Calu3 (cell line): ENCODE results near the gene CIBAR2. TPM values are rescaled to one million over a fixed set of nuclear protein-coding genes. Genes with fewer than 3 reads are reported as not detected.

Experiments used
- BruUV-seq: library from RNA; stranded (reverse); fragments of 400-500 nt; replicated peaks from 2 replicates; lab custom pipeline; 2021; lab: Mats Ljungman, UMichigan
- CTCF ChIA-PET: fragments of 300-600 bp; sonication (Branson Sonifier 250); formaldehyde crosslinking; loops from one replicate; lab custom pipeline; 2022; ENCODE audit warnings: antibody characterized with exemption; lab: Charles Lee
- DNase-seq: peaks from one replicate; pipeline ENCODE4 v3.0.0; 2022
- H3K27ac Mint-ChIP-seq: one replicate; pipeline ENCODE4 v1.8.0; 2022; ENCODE audit warnings: mixed read lengths; ENCODE audit not compliant: unreplicated experiment
- H3K27me3 Mint-ChIP-seq: one replicate; pipeline ENCODE4 v1.8.0; 2022; ENCODE audit warnings: mixed read lengths; ENCODE audit not compliant: unreplicated experiment
- H3K36me3 Mint-ChIP-seq: one replicate; pipeline ENCODE4 v1.8.0; 2022; ENCODE audit warnings: mild to moderate bottlenecking, moderate library complexity, mixed read lengths; ENCODE audit not compliant: insufficient read depth, unreplicated experiment
- H3K4me1 Mint-ChIP-seq: one replicate; pipeline ENCODE4 v1.8.0; 2022; ENCODE audit warnings: mild to moderate bottlenecking, low read depth, mixed read lengths; ENCODE audit not compliant: unreplicated experiment
- H3K4me3 Mint-ChIP-seq: one replicate; pipeline ENCODE4 v1.8.0; 2022; ENCODE audit warnings: mild to moderate bottlenecking, low read depth, moderate library complexity, mixed read lengths; ENCODE audit not compliant: unreplicated experiment
- H3K9me3 Mint-ChIP-seq: one replicate; pipeline ENCODE4 v1.8.0; 2022; ENCODE audit warnings: low read depth, mixed read lengths; ENCODE audit not compliant: unreplicated experiment
- CTCF ChIP-seq: fragments of 200-600 bp; IDR thresholded peaks from one replicate; pipeline ENCODE4 v1.8.0; 2022; ENCODE audit warnings: antibody characterized with exemption; ENCODE audit not compliant: unreplicated experiment
- intact Hi-C: fragments of 100-400 bp; cut with micrococcal nuclease; formaldehyde crosslinking; loops from one replicate; pipeline ENCODE4 v1.10.0; 2022; ENCODE audit not compliant: unreplicated experiment
- total RNA-seq: library from RNA; stranded (reverse); gene quantifications from 2 replicates; pipeline ENCODE4 v1.2.3, GENCODE V29; 2022

Gene CIBAR2
- total RNA-seq, 1 experiment from 2014 or later, result not detected

GRCh38 chr16:85150331-85150940, 38.2 kb upstream of the CIBAR2 start:
- no TSS peak for BruUV-seq
- intact Hi-C loops, result no loop called here
- Mint-ChIP-seq H3K27ac (peak overlapping the region; percentile 1), H3K27me3 (peaks cover 63% of the 10 kb centered on the region), H3K4me1 (peaks cover 13% of the 10 kb centered on the region), H3K9me3 (no peaks in the 10 kb centered on the region), H3K4me3 (no peak overlapping the region), H3K36me3 (no peaks in the 10 kb centered on the region)
- no peak for TF ChIP-seq CTCF
- CTCF ChIA-PET, result no interaction called here
- no peak for DNase-seq

DNA sequence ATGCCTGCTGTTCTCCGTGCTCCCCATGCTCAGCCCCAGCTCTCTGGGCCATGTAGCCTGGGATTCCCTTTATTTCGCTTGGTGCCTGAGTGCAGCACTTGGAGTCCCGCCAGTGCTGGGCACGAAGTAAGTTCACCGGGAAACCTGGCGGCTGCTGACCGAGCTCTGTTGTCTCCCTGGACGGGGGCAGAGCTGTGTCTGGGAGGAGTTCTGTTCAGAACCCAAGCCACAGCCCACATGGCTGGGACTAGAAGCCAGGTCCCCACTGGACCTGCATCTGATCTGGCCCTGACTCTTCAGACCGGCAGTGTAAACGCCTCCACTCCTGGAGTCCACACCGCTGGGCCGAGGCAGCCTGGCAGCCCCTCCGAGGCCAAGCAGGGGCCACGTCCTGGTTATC, 37.5 kb upstream of the CIBAR2 start:
- H3K4me1 Mint-ChIP-seq, result peaks cover 13% of the 10 kb centered on the region
- no peak overlapping the region for H3K27ac Mint-ChIP-seq
- H3K4me3 Mint-ChIP-seq, result no peak overlapping the region
- H3K36me3 Mint-ChIP-seq, result no peaks in the 10 kb centered on the region
- BruUV-seq, result no TSS peak
- no peak for DNase-seq
- no peaks in the 10 kb centered on the region for H3K9me3 Mint-ChIP-seq
- peaks cover 69% of the 10 kb centered on the region for H3K27me3 Mint-ChIP-seq
- intact Hi-C loops, result no loop called here
- CTCF ChIA-PET, result interaction anchor here (0.6 to 1.0 kb wide), 3 partner anchors 10 to 630 kb away, joined by 3 to 7 read pairs (median 3); no protein-coding TSS in a partner anchor
- TF ChIP-seq CTCF, result no peak

DNA sequence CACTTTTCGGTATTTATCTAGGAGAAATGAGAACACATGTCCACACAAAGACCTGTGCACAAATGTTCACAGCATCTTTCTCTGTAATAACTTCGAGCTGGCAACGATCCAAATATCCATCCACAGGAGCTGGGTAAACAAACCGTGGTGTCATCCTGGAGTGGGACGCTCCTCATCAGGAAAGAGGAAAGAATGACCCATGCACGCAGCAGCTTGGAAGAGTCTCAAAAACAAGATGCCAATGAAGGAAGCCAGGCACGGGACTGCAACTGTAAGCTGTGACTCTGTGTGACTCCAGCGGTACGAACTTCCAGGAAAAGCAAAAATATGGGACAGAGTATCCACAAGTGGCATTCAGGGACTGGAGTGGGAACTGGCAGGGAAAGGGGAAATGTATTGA, 36.7 kb upstream of the CIBAR2 start:
- no peaks in the 10 kb centered on the region for H3K36me3 Mint-ChIP-seq
- no peak overlapping the region for H3K27ac Mint-ChIP-seq
- peaks cover 13% of the 10 kb centered on the region for H3K4me1 Mint-ChIP-seq
- peaks cover 78% of the 10 kb centered on the region for H3K27me3 Mint-ChIP-seq
- CTCF ChIA-PET, result interaction anchor here (1.0 kb wide), 1 partner anchor 9 kb away, joined by 3 read pairs; no protein-coding TSS in a partner anchor
- intact Hi-C loops, result no loop called here
- DNase-seq, result no peak
- BruUV-seq, result no TSS peak
- TF ChIP-seq CTCF, result no peak
- H3K9me3 Mint-ChIP-seq, result no peaks in the 10 kb centered on the region
- H3K4me3 Mint-ChIP-seq, result no peak overlapping the region

DNA sequence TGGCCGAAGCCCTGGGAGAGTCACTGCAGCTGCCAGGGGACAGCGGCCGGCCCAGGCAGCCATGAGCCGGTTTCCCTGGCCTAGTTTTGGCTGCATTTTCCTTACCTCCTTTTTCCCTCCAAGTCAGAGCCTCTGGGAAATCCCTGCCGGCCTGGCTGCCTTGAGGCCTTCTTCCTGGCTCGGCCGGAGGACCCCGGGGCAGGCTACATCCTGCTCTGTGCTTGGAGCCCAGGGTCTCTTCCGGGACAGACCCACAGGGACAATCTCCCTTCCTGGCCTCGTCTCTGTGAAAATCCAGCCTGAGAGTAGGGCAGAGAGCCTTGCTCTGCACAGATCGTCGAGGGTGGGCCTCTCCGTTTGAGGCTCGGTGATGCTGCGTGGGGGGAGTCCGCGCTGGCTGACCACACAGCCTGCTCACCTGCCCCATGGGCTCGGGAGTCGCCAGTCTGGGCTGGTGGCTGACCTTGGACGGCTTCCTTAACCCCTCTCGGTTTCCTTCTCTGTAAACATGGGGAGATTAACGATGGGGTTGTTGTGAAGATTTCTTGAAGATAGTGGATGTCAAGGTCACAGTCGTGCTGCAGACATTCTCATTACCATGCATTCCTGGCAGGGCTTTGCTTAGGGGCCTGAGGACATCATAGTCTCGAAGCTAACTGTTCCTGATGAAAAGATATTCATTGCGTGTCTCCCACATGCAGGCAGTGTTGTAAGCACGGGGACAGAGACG, 34.8 kb upstream of the CIBAR2 start:
- CTCF ChIA-PET, result no interaction called here
- Mint-ChIP-seq H3K36me3 (no peaks in the 10 kb centered on the region), H3K4me1 (peaks cover 13% of the 10 kb centered on the region), H3K9me3 (no peaks in the 10 kb centered on the region), H3K27ac (no peak overlapping the region), H3K4me3 (no peak overlapping the region), H3K27me3 (peaks cover 96% of the 10 kb centered on the region)
- no TSS peak for BruUV-seq
- TF ChIP-seq CTCF, result no peak
- no peak for DNase-seq
- intact Hi-C loops, result no loop called here
